ENCODE data around the gene DSTYK.

DSTYK gene

DNA sequence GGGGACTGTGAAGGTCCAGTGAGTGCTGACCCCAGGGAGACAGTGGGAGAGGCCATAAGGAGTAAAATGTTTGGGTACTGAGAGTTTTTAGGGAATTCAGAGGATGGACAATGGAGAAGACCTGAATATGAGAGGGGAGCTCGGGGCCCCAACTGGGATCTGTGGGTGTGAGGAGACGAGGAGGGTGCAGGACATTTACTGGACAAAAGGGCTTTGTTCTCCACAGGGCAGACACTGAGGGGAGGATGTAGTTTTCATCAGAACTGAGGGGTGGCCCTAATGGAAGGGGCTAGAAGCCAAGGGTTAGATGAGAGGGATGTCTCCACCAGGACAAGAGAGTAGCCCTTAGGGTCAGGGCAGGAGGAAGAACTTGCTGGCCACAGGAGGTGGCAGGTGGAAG lies 46.2 kb upstream of the DSTYK start:
- Histone ChIP-seq H3K36me3 (no peaks in the 10 kb centered on the region), H3K4me1 (peaks cover 0 to 7% (median 0%) of the 10 kb centered on the region in 4 donors), H3K27me3 (no peaks in the 10 kb centered on the region), H3K27ac (no peak overlapping the region), H3K4me3 (no peak overlapping the region), H3K9me3 (no peaks in the 10 kb centered on the region)
- DNase-seq: no peak
- TF ChIP-seq, protein P1, sequence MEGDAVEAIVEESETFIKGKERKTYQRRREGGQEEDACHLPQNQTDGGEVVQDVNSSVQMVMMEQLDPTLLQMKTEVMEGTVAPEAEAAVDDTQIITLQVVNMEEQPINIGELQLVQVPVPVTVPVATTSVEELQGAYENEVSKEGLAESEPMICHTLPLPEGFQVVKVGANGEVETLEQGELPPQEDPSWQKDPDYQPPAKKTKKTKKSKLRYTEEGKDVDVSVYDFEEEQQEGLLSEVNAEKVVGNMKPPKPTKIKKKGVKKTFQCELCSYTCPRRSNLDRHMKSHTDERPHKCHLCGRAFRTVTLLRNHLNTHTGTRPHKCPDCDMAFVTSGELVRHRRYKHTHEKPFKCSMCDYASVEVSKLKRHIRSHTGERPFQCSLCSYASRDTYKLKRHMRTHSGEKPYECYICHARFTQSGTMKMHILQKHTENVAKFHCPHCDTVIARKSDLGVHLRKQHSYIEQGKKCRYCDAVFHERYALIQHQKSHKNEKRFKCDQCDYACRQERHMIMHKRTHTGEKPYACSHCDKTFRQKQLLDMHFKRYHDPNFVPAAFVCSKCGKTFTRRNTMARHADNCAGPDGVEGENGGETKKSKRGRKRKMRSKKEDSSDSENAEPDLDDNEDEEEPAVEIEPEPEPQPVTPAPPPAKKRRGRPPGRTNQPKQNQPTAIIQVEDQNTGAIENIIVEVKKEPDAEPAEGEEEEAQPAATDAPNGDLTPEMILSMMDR (IDR thresholded peaks at IDR 0.05): no peak
- intact Hi-C loops (cut with DNase I; ENCODE audit: low total_unique reads): loop anchor here (5.0 to 10.0 kb wide), 2 partner anchors 135 to 273 kb away; partner anchors contain the start of gene RBBP5

DNA sequence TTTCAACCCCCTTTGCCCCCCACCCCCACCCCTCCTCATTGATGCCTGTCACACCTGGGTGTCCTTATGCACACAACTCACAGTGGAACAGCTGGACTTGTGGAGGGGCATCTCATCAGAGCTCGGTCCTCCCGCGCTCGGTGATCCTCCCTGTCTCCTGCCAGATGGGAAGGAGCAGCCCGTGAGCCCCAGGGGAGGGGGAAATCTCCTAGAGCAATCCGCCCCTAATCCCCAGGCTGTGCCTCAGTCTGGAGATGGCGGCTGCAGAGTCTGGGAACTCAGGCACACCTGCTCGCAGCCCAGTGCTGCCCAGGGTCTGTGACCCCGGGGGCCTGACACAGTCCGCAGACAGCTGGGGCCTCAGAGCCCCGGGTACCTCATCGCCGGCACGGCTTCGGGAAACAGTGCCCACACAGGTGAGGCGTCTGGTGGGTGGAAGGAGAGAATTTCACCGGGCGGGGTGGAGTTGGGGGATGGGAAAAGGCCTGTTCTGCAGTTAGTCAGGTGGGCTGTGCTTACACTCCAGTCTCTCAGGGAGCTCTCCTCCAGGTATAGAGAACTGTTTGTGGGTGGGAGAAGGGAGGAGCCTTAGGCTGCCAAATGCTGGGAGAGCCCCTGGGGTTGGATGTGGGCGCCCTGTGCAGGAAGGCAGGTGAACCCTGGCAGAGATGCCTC lies 45.6 kb upstream of the DSTYK start:
- no peak for DNase-seq
- intact Hi-C loops (cut with DNase I; ENCODE audit: low total_unique reads): loop anchor here (1.0 to 10.0 kb wide), 3 partner anchors 29 to 272 kb away; partner anchors contain the start of gene RBBP5
- no peak overlapping the region for H3K27ac ChIP-seq
- no peaks in the 10 kb centered on the region for H3K9me3 ChIP-seq
- peaks cover 0 to 12% (median 1%) of the 10 kb centered on the region in 4 donors for H3K4me1 ChIP-seq
- H3K36me3 ChIP-seq: no peaks in the 10 kb centered on the region
- no peaks in the 10 kb centered on the region for H3K27me3 ChIP-seq
- TF ChIP-seq, protein P1 (IDR thresholded peaks at IDR 0.05): no peak
- H3K4me3 ChIP-seq: no peak overlapping the region

DNA sequence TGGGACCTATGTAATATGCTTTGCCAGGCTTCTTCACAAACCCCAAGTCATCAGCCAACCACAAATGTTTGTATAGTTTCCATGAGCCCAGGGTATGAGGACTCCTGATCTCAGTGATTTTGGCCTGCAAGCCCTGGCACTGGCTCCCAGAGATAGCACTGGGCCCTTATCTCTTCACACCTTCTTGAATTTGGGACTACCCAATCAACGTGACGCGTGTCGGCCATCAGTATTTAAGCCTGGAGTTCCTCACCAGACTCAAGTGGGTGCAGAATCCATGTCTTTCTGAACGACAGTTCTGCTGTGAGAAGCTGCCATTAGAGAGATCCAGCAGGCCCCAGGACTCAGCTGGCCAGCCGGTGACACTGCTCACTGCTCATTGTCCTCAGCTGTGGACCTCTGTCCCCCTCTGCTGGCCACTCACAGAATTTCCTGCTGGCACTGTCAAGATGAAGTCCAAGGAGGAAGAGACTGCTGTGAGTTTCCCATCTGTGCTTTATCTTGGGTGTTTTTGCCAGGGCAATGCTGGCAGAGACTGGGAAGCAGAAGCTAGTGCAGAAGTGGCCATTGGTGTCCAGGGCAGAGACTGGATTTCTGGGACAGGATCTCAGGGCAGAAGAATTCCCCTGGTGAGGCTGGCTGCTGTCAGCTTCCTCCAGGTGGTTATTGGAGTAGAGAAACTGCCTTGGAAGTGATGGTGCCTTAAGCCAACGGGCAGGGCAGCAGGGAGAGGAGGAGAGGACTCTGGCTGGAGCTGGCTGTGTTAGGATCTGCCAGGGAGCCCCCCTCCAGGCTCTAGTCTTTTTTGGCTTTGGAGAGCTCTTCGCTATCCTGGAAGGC lies 44.7 kb upstream of the DSTYK start:
- Histone ChIP-seq H3K36me3 (no peaks in the 10 kb centered on the region), H3K27ac (peak overlapping the region; percentile 40 to 49), H3K9me3 (no peaks in the 10 kb centered on the region), H3K4me1 (peaks cover 0 to 21% (median 8%) of the 10 kb centered on the region in 4 donors), H3K4me3 (no peak overlapping the region), H3K27me3 (no peaks in the 10 kb centered on the region)
- DNase-seq: peak; percentile 94 to 96
- intact Hi-C loops (cut with DNase I; ENCODE audit: low total_unique reads): loop anchor here (1.0 to 10.0 kb wide), 3 partner anchors 28 to 271 kb away; partner anchors contain the start of gene RBBP5
- TF ChIP-seq, protein P1 (IDR thresholded peaks at IDR 0.05): peak; percentile 97 to 99

DNA sequence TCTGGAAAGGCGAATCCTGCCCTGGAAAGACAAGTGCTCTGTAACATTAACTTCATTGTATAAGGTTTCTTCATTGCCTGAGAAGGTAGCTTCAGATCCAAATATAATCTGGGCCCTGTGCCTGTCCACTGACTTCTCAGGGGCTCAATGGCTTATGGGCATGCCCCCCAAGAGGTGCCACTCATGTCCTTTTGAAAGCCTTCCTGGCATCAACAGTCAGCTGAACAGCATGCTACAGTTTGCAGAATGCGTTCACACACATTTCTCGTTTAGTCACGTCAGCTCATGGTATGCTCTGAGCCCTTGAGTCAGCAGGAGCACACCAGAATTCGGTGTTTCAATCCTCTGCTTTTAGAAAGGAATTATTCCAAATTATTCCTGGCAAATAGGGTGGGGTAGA lies 40.1 kb upstream of the DSTYK start:
- TF ChIP-seq, protein P1 (IDR thresholded peaks at IDR 0.05): no peak
- Histone ChIP-seq H3K36me3 (no peaks in the 10 kb centered on the region), H3K9me3 (no peaks in the 10 kb centered on the region), H3K4me1 (peaks cover 0 to 67% (median 52%) of the 10 kb centered on the region in 4 donors), H3K27ac (peak overlapping the region; percentile 84 to 86), H3K4me3 (no peak overlapping the region), H3K27me3 (no peaks in the 10 kb centered on the region)
- no peak for DNase-seq
- intact Hi-C loops (cut with DNase I; ENCODE audit: low total_unique reads): loop anchor here (10.0 kb wide), 1 partner anchor 267 kb away; no protein-coding TSS in a partner anchor

DNA sequence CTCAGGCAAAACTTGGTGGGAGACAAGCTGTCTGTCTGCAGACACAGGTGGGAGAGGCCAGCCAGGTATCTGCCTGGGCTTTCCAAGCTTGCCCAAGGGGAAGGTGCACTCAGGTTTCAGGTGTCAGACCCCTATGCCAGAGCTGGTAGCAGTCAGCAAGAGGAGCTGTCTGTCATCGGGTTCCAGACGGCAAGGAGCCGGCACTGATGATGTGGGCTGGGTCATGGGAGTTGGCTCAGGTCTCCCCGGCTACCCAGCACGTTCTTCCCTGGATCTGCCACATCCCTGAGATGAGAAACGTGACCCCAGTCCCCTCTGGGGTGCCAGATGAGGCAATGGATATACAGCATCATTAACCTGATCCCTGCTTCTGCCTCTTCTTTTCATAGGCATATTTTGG lies 39.2 kb upstream of the DSTYK start:
- H3K27me3 ChIP-seq: no peaks in the 10 kb centered on the region
- H3K36me3 ChIP-seq: no peaks in the 10 kb centered on the region
- peak overlapping the region; percentile 84 to 86 for H3K27ac ChIP-seq
- TF ChIP-seq, protein P1 (IDR thresholded peaks at IDR 0.05): no peak
- H3K4me1 ChIP-seq: peaks cover 0 to 69% (median 54%) of the 10 kb centered on the region in 4 donors
- no peak for DNase-seq
- intact Hi-C loops (cut with DNase I; ENCODE audit: low total_unique reads): loop anchor here (10.0 kb wide), 1 partner anchor 266 kb away; no protein-coding TSS in a partner anchor
- no peak overlapping the region for H3K4me3 ChIP-seq
- H3K9me3 ChIP-seq: no peaks in the 10 kb centered on the region

All from tibial artery (tissue), 4 donors.